ENCODE measurements around the gene CTDNEP1.

CTDNEP1 gene

DNA sequence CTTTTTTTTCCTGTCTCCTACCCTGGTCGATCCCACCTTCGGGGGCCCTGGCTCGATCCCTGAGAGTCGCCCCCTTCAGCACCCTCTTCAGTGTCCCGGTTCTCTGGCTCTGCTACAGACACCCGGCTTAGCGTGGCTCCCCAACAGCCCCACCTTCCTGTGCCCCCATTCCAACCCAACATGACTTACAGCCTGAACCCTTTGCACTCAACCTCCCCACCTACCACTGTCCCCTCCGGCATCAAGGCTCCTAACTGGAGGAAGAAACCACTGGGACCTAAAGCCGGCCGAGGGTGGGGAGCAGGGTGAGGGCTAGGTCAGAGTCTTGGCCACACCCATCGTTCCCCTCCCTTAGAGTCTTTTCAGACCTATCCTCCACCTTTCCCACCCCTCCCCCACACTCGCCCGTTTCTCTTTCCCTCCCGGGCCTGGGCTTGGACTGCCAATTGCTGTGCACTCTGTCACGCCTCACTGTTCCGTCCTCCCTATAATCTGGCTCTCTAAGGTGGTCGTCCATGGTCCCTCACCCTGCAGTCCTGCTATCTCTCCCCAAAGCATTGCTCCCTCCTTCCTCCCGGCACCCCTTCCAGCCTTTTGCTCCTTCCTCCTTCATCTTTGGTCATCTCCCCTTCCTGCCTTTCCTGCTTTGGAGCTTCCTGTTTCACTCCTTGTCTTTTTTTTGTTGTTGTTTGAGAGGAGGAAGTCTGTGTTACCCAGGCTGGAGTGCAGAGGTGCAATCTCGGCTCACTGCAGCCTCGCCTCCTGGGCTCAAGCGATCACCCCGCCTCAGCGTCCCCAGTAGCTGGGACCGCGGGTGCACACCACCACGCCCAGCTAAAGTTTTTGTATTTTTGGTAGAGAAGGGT lies 11.6 kb upstream of the CTDNEP1 start:
- no peaks in the 10 kb centered on the region for H3K9me3 ChIP-seq (ENCODE audit: insufficient read depth, low read depth, low read length)
- no peak overlapping the region for H3K9ac ChIP-seq (ENCODE audit: low read depth, low read length, poor library complexity, severe bottlenecking)
- H3K79me2 ChIP-seq (ENCODE audit: insufficient read depth, low read length) = no peaks in the 10 kb centered on the region
- no peak for TF ChIP-seq EZH2phosphoT487 (IDR thresholded peaks at IDR 0.05; ENCODE audit: borderline replicate concordance)
- TF ChIP-seq, protein P1, sequence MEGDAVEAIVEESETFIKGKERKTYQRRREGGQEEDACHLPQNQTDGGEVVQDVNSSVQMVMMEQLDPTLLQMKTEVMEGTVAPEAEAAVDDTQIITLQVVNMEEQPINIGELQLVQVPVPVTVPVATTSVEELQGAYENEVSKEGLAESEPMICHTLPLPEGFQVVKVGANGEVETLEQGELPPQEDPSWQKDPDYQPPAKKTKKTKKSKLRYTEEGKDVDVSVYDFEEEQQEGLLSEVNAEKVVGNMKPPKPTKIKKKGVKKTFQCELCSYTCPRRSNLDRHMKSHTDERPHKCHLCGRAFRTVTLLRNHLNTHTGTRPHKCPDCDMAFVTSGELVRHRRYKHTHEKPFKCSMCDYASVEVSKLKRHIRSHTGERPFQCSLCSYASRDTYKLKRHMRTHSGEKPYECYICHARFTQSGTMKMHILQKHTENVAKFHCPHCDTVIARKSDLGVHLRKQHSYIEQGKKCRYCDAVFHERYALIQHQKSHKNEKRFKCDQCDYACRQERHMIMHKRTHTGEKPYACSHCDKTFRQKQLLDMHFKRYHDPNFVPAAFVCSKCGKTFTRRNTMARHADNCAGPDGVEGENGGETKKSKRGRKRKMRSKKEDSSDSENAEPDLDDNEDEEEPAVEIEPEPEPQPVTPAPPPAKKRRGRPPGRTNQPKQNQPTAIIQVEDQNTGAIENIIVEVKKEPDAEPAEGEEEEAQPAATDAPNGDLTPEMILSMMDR (conservative IDR thresholded peaks at IDR 0.05; ENCODE audit: low read length) = no peak
- no peaks in the 10 kb centered on the region for H3K4me1 ChIP-seq (ENCODE audit: insufficient read depth, low read length, poor library complexity, severe bottlenecking)
- no peak overlapping the region for H3K4me2 ChIP-seq (ENCODE audit: low read depth, low read length, poor library complexity, severe bottlenecking)
- no peaks in the 10 kb centered on the region for H3K27me3 ChIP-seq (ENCODE audit: insufficient read depth, low read length, poor library complexity, severe bottlenecking)
- no peaks in the 10 kb centered on the region for H3K9me2 ChIP-seq (replicated peaks; ENCODE audit: low read depth, low read length)
- peaks cover 11% of the 10 kb centered on the region; the same call in 1 of the 2 replicates for H3K36me3 ChIP-seq (ENCODE audit: insufficient read depth, low read length)
- no peaks in the 10 kb centered on the region for H4K20me1 ChIP-seq (ENCODE audit: insufficient read depth, low read length, poor library complexity, severe bottlenecking)
- no peak overlapping the region; the same call in 1 of the 2 replicates for H2AFZ ChIP-seq (ENCODE audit: low read length)
- no peak overlapping the region for H3K4me3 ChIP-seq (ENCODE audit: low read length, poor library complexity, severe bottlenecking)
- H3F3A ChIP-seq (ENCODE audit: low read depth) = no peaks in the 10 kb centered on the region

DNA sequence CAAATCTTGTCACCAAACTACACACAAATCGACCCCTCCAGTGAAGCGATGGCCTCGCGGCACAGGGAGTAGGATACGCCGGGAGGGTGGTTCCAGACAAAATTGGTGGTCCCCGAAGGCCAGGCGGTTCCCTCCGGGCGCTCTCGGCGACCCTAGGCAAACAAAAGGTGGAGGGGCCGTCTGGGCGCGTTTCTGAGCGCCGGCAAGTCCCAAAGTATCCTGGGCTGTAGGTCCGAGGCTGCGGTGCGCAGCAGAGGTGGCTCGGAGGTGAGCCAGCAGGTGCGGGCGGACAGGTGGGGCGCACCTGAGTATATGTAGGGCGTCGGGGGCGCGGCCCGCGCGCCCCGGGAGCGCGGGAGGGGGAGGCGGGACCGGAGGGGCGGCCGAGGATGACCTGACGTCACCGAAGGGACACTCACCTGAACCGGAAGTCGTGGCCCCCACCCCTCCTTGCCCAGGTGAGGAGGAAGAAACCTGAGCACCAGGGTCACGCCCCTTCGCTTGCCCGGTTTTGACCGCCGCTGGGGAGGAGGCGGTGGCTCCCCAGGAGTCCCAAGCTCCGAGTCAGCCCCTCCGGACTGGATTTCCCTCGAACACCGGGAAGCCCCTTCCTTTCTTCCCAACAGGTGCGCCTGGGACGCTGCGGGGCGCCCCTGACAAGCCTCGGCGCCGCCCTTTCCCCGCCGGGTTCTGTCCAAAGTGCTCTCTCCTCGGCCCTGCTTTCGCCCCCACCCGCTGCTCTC lies 10.8 kb upstream of the CTDNEP1 start, which contains the start of gene CLDN7:
Gene CLDN7, minus strand, starts transcription at position 287 of the 743 bp plus-strand sequence. CDS start 435 bp downstream, outside the sequence.
- no peaks in the 10 kb centered on the region for H3K9me3 ChIP-seq (ENCODE audit: insufficient read depth, low read depth, low read length)
- H3K27me3 ChIP-seq (ENCODE audit: insufficient read depth, low read length, poor library complexity, severe bottlenecking) = no peaks in the 10 kb centered on the region
- TF ChIP-seq, protein P1 (conservative IDR thresholded peaks at IDR 0.05; ENCODE audit: low read length) = no peak
- TF ChIP-seq EZH2phosphoT487 (IDR thresholded peaks at IDR 0.05; ENCODE audit: borderline replicate concordance) = no peak
- H4K20me1 ChIP-seq (ENCODE audit: insufficient read depth, low read length, poor library complexity, severe bottlenecking) = no peaks in the 10 kb centered on the region
- H3K4me2 ChIP-seq (ENCODE audit: low read depth, low read length, poor library complexity, severe bottlenecking) = no peak within 1 kb of the TSS
- H3K4me3 ChIP-seq (ENCODE audit: low read length, poor library complexity, severe bottlenecking) = no peak within 1 kb of the TSS
- no peak within 1 kb of the TSS; the same call in 1 of the 2 replicates for H2AFZ ChIP-seq (ENCODE audit: low read length)
- no peaks in the 10 kb centered on the region for H3K4me1 ChIP-seq (ENCODE audit: insufficient read depth, low read length, poor library complexity, severe bottlenecking)
- H3K79me2 ChIP-seq (ENCODE audit: insufficient read depth, low read length) = no peaks in the 10 kb centered on the region
- peaks cover 12% of the 10 kb centered on the region; the same call in 1 of the 2 replicates for H3K36me3 ChIP-seq (ENCODE audit: insufficient read depth, low read length)
- no peak within 1 kb of the TSS for H3K9ac ChIP-seq (ENCODE audit: low read depth, low read length, poor library complexity, severe bottlenecking)
- no peaks in the 10 kb centered on the region for H3K9me2 ChIP-seq (replicated peaks; ENCODE audit: low read depth, low read length)
- H3F3A ChIP-seq (ENCODE audit: low read depth) = no peaks in the 10 kb centered on the region

DNA sequence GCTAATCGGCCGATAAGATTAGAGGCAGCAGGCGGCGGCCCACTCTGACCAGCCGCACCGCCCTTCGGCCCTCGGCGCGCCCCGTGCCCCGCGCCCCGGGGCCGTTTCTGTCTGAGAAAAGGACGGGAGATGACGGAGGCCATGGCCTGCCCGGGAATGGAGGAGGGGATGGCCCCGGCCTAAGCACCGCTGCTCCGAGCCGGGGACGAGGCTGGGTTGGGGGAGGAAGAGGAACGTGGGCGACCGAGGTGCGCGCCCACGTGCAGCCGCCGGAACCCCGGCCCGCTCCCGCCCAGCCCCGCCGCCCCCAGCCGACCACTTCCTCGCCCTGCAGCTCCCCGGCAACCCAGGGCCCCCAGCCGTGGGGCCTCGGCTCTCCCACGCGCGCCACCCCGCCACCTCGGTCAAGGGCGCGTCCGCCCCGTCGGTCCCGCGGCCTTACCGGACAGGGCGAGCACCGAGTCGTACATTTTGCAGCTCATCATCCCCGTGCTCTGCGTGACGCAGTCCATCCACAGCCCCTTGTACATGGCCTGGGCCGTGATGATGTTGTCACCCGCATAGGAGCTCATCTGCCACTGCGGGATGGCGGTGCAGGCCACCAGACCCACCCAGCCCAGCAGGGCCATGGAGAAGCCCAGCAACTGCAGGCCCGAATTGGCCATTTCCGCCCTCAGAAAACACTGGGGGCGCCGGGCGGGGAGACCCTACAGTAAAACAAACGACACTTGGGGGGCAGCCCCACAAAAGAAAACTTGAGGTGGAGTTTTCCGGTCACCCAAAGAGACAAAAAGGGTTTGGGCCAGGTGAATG lies 10.1 kb upstream of the CTDNEP1 start:
- H3K79me2 ChIP-seq (ENCODE audit: insufficient read depth, low read length) = no peaks in the 10 kb centered on the region
- H3K4me1 ChIP-seq (ENCODE audit: insufficient read depth, low read length, poor library complexity, severe bottlenecking) = no peaks in the 10 kb centered on the region
- no peaks in the 10 kb centered on the region for H4K20me1 ChIP-seq (ENCODE audit: insufficient read depth, low read length, poor library complexity, severe bottlenecking)
- H3K4me2 ChIP-seq (ENCODE audit: low read depth, low read length, poor library complexity, severe bottlenecking) = no peak overlapping the region
- no peak overlapping the region for H2AFZ ChIP-seq (ENCODE audit: low read length)
- H3K9me3 ChIP-seq (ENCODE audit: insufficient read depth, low read depth, low read length) = no peaks in the 10 kb centered on the region
- no peaks in the 10 kb centered on the region for H3K9me2 ChIP-seq (replicated peaks; ENCODE audit: low read depth, low read length)
- H3K4me3 ChIP-seq (ENCODE audit: low read length, poor library complexity, severe bottlenecking) = no peak overlapping the region
- peaks cover 19% of the 10 kb centered on the region; the same call in 1 of the 2 replicates for H3K36me3 ChIP-seq (ENCODE audit: insufficient read depth, low read length)
- H3K9ac ChIP-seq (ENCODE audit: low read depth, low read length, poor library complexity, severe bottlenecking) = no peak overlapping the region
- TF ChIP-seq, protein P1 (conservative IDR thresholded peaks at IDR 0.05; ENCODE audit: low read length) = no peak
- TF ChIP-seq EZH2phosphoT487 (IDR thresholded peaks at IDR 0.05; ENCODE audit: borderline replicate concordance) = no peak
- H3K27me3 ChIP-seq (ENCODE audit: insufficient read depth, low read length, poor library complexity, severe bottlenecking) = no peaks in the 10 kb centered on the region
- H3F3A ChIP-seq (ENCODE audit: low read depth) = no peaks in the 10 kb centered on the region

Measured in Loucy (cell line).